Spinal cord (tissue), 10 donors: ENCODE measurements around the gene DMBX1. TPM values are rescaled to one million over a fixed set of nuclear protein-coding genes. Genes with fewer than 3 reads are reported as not detected.
A peak's percentile ranks its signal among the peaks of the same experiment; 100 is the strongest.

Source experiments
- DNase-seq, 6 donors: peaks; one replicate each; pipeline versions ENCODE4 v3.0.0 to v3.0.0-alpha.2; 2013 to 2015; ENCODE audit warnings: low spot score in 6 of 6, low read depth in 4 of 6
- H3K27ac ChIP-seq: one replicate; pipeline ENCODE4 v1.5.1; 2013; ENCODE audit warnings: low read depth, low read length, control low read depth
- H3K27me3 ChIP-seq: one replicate; pipeline ENCODE4 v1.6.1; 2013; ENCODE audit warnings: low read length; ENCODE audit not compliant: control insufficient read depth, insufficient read depth
- H3K36me3 ChIP-seq: one replicate; pipeline ENCODE4 v1.6.1; 2013; ENCODE audit warnings: low read length; ENCODE audit not compliant: control insufficient read depth, insufficient read depth
- H3K4me1 ChIP-seq: one replicate; pipeline ENCODE4 v1.6.1; 2013; ENCODE audit warnings: low read length; ENCODE audit not compliant: control insufficient read depth, insufficient read depth
- H3K4me3 ChIP-seq: one replicate; pipeline ENCODE4 v1.5.1; 2013; ENCODE audit warnings: low read depth, low read length, control low read depth
- H3K9me3 ChIP-seq: one replicate; pipeline ENCODE4 v1.6.1; 2013; ENCODE audit warnings: low read length; ENCODE audit not compliant: control insufficient read depth, insufficient read depth
- WGBS: methylation state at CpG from one replicate; pipeline ENCODE4 v1.1.5; 2013; ENCODE audit warnings: missing lambda C conversion rate; ENCODE audit not compliant: insufficient coverage; 5-methylcytosine and 5-hydroxymethylcytosine counted together
- polyA plus RNA-seq, 2 donors: library from polyadenylated mRNA; unstranded; fragments of 120-200 nt; gene quantifications; one replicate each; pipeline ENCODE4 v1.2.1, GENCODE V29; 2013; ENCODE audit not compliant: insufficient read length in 2 of 2
- total RNA-seq, 2 donors: library from RNA; depleted of rRNA in 1 of 2; stranded (reverse); fragments of 120-200 nt in 1 of 2; fragments of >200 nt in 1 of 2; gene quantifications; one replicate each; pipeline versions ENCODE4 v1.2.3 to v1.2.4, GENCODE V29; 2013 to 2014
- donor health status: healthy.

DMBX1 gene
- total and polyA plus RNA-seq, 4 donors: 0.10 to 0.33 (median 0.26) TPM

DNA sequence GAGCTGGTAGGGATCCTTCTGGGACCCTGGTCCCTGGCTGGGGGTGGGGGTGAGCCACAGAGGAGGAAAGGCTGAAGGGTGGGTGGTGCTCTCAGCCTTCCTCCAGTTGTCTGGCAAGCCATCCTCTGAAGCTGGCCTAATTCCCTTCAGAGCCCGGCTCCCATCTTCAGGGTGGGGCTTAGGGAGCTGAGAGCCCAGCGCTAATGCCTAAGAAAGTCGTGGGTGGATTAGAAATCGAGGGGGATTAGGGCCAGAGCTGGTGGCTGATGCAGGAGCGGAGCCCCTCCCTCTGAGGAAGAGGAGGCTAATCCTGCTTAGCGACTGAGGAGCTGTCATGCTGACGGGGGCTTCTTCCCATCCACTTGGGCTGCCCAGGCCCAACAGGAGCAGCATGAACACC lies 30.8 kb upstream of the DMBX1 start:
- peaks cover 38% of the 10 kb centered on the region for H3K27me3 ChIP-seq
- H3K27ac ChIP-seq: no peak overlapping the region
- H3K9me3 ChIP-seq: no peaks in the 10 kb centered on the region
- peaks cover 3% of the 10 kb centered on the region for H3K4me1 ChIP-seq
- DNase-seq: no peak
- no peak overlapping the region for H3K4me3 ChIP-seq
- no peaks in the 10 kb centered on the region for H3K36me3 ChIP-seq
- 63% methylated on average over 7 of the region's 7 CpGs for WGBS

DNA sequence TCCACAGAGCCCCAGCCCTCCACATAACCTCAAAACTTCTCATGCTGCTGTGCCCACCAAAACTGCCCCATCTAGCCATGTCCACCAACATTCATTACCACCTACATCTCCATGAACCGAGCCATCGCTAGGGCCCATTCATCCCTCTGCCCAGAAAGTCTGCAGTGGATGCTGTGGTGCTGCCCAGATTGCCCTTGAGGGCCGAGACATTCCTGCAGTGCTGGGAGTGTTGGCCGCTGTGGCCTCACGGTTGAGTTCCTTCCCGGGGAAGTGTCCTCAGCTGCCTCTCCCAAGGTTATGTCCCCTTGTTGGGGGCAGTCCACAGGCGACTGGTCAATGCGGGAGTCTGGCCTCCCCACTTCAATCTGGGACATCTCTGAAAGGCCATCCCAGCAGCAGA lies 30.3 kb upstream of the DMBX1 start:
- no peak overlapping the region for H3K27ac ChIP-seq
- H3K9me3 ChIP-seq: no peaks in the 10 kb centered on the region
- WGBS: 86% methylated on average over 8 of the region's 8 CpGs
- H3K4me1 ChIP-seq: peaks cover 3% of the 10 kb centered on the region
- peaks cover 40% of the 10 kb centered on the region for H3K27me3 ChIP-seq
- no peaks in the 10 kb centered on the region for H3K36me3 ChIP-seq
- DNase-seq: no peak
- H3K4me3 ChIP-seq: no peak overlapping the region

DNA sequence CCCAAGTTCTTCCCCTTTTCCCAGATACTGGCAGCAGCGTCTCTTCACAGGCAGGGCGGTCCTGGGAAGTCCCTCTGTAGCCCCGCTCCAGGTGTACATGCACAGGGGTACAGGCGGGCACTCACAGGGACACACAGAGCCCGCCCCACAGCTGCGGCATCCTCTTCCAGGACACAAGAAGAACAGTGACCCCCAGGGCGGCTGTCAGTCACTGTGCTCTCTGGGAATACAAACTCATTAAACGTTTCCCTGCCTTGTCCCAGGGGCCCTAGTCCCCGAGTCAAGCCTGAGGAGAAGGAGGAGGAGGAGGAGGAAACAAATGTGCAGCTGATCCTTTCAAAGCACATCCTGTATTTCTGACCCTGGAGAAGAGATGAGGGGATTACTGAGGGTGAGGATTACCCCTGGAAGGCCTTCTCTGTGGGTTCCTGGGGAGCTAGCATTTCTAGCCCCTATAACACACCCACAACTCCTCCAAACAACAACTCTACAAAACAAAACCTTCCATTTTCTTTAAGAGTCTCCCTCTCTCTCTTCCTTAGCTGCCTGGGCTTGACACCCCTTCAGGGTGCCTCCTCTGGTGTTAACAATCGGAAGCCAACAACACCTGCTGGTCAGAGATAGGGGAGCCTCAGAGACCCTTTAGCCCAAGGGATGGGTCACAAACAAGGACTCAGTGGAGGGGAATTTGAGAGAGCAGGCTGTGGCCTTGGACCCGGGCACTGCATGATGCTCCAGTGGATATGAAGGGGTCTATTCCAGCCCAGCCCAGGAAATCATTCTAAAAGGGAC lies 28.4 kb upstream of the DMBX1 start:
- no peaks in the 10 kb centered on the region for H3K36me3 ChIP-seq
- H3K27ac ChIP-seq: no peak overlapping the region
- peaks cover 9% of the 10 kb centered on the region for H3K4me1 ChIP-seq
- no peak overlapping the region for H3K4me3 ChIP-seq
- DNase-seq: no peak
- H3K27me3 ChIP-seq: peaks cover 39% of the 10 kb centered on the region
- WGBS: 68% methylated on average over 6 of the region's 11 CpGs
- no peaks in the 10 kb centered on the region for H3K9me3 ChIP-seq

DNA sequence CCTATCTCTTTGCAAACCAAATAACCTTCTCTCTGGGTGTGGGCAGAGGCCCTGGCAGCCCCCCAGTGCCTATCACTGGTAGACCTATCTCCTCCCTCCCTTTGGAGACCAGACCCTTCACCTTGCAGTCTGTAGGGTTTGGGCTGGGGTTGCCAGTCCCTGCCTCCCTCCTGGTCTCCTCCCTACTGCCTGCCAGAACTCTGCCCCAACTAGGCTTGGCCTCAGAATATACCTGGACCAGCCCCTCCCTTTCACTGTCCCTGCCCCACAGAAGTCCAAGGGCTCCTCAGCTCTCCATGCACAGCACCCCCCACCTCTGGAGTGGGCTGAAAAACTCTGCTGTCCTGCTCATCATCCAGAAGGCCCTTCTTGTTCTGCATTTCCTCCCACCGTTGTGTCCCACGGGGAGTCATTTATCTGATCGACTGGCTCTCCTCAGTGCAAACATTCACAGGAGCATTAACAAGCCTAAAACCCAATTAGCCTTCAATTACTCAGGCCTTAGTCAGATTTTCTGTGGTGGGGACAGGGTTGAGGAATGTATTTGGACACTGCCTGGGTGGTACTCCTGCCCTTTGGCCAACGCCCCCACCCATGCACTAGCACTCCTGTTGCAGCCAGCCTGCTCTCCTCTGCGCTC lies 27.7 kb upstream of the DMBX1 start:
- peaks cover 13% of the 10 kb centered on the region for H3K4me1 ChIP-seq
- no peak overlapping the region for H3K4me3 ChIP-seq
- no peak overlapping the region for H3K27ac ChIP-seq
- H3K27me3 ChIP-seq: peaks cover 36% of the 10 kb centered on the region
- H3K36me3 ChIP-seq: no peaks in the 10 kb centered on the region
- DNase-seq: peak in 1 of 6 donors; percentile 45
- WGBS: 29% methylated on average over 4 of the region's 5 CpGs
- no peaks in the 10 kb centered on the region for H3K9me3 ChIP-seq

DNA sequence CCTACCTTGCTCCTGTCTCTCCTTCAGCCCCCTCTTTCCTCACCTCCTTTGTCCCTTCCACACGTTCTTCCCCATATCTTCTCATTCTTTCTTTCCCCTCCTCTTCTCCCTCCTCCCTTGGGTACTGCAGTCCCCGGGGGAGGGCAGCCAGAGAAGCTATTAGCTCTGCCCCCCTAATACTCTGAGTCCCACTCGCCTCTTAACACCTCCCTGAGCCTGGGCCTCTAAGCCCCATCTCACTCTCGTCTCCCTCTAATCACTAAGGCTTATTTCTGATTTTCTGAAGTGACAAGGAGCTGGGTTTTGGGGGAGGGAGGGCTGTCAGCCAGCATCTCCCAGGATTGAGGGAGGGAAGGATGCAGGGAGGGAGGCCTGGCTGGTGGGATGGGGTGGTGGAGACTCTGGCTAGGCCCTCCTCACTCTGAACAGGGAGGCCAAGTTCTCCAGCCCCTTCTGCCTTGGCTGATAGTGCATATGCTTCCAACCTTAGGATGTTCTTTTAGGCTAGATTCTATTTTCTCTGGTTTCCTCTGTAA lies 25.6 kb upstream of the DMBX1 start:
- DNase-seq: no peak
- H3K27me3 ChIP-seq: peaks cover 40% of the 10 kb centered on the region

DNA sequence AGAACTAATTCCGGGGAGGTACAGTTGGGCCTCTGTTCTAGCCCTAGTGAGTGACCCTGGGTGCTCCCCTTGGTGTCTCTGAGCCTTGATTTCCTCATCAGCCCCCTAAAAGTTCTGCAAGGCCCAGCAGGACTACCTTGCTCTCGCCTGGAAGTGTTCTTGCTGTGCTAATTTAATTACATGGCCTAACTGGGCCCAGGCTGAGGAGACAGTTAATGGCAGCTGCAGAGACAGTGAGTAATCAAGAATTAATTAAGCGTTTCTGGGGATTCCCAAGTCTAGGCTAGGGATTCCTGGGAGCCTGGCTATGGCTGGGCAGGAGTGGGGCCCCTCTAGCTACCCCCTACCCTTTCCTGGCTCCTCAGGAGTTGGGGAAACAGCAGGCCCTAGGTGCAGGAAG lies 24.7 kb upstream of the DMBX1 start:
- DNase-seq: peak in 1 of 6 donors; percentile 51
- WGBS: 67% methylated on average over 2 of the region's 3 CpGs

More for the DNA sequence above, 25.6 kb upstream of the DMBX1 start:
- no peaks in the 10 kb centered on the region for H3K36me3 ChIP-seq
- H3K9me3 ChIP-seq: no peaks in the 10 kb centered on the region
- 35% methylated on average over 2 of the region's 4 CpGs for WGBS
- no peak overlapping the region for H3K27ac ChIP-seq
- no peak overlapping the region for H3K4me3 ChIP-seq
- H3K4me1 ChIP-seq: peaks cover 19% of the 10 kb centered on the region

DNA sequence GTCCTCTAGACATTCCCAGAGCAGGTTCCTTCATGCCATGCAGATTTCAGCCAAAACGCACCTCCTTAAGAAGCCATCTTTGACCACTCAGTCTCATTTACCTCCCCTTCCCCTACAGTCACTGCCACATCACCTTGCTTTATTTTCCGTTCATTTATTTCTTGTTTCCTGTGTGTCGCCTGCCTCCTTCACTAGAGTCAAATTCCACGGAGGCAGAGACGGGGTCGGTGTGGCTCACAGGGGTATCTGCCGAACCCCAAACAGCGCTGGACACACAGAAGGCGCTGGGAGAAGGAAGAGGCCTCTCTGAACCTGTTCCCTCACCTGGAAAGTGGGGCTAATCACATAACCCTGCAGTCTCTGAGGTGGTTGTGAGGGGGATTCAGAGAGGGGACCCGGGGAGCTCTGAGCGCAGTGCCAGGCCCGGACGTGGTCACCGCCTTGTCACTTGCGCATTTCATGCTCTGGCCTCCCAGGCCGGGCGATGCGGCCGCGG lies 23.6 kb upstream of the DMBX1 start:
- H3K27me3 ChIP-seq: peaks cover 37% of the 10 kb centered on the region
- H3K4me3 ChIP-seq: no peak overlapping the region
- H3K9me3 ChIP-seq: no peaks in the 10 kb centered on the region
- H3K27ac ChIP-seq: no peak overlapping the region
- peaks cover 19% of the 10 kb centered on the region for H3K4me1 ChIP-seq
- 14% methylated on average over 16 of the region's 20 CpGs for WGBS
- no peaks in the 10 kb centered on the region for H3K36me3 ChIP-seq
- DNase-seq: peak in 1 of 6 donors; percentile 24

More for the DNA sequence above, 24.7 kb upstream of the DMBX1 start:
- H3K4me3 ChIP-seq: no peak overlapping the region
- no peaks in the 10 kb centered on the region for H3K36me3 ChIP-seq
- no peak overlapping the region for H3K27ac ChIP-seq
- peaks cover 46% of the 10 kb centered on the region for H3K27me3 ChIP-seq
- H3K4me1 ChIP-seq: peaks cover 19% of the 10 kb centered on the region
- H3K9me3 ChIP-seq: no peaks in the 10 kb centered on the region

DNA sequence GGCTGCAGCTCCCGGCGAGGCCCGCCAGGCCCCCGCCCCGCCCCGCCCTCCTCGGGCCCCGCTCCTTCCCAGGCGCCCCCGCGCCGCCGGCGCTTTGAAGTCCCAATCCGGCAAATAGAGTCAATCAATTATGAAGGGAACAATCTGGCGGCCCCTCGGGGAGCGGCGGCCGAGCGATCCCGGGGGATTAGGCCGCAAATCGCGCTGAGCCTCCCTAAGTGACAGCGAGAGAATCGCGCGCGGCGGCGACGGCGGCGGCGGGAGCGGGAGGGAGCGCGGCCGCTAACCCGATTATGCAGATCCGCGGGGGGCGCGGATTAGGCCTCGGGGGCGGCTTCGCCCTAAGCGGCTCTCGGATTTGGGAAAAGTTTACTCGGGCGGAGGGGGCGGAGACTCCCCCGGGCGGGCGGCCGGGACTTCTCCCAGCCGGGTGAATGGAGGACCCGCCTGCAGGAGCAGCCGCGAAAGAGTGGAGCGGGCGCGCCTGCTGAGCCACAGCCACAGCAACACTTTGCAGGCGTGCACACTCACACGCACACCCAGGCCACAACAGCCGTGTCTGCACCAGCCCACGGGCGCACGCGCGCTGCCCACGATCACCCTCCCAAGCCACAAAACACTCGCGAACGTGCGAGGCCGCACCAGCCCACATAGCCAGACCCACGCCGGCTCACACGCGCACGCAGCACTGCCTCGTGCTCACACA lies 23.0 kb upstream of the DMBX1 start:
- peaks cover 19% of the 10 kb centered on the region for H3K4me1 ChIP-seq
- peak overlapping the region; percentile 42 for H3K4me3 ChIP-seq
- peak in 2 of 6 donors; percentile 63 to 78 for DNase-seq
- WGBS: 2% methylated on average over 84 of the region's 84 CpGs
- H3K27ac ChIP-seq: no peak overlapping the region
- peaks cover 34% of the 10 kb centered on the region for H3K27me3 ChIP-seq
- no peaks in the 10 kb centered on the region for H3K36me3 ChIP-seq
- H3K9me3 ChIP-seq: no peaks in the 10 kb centered on the region

DNA sequence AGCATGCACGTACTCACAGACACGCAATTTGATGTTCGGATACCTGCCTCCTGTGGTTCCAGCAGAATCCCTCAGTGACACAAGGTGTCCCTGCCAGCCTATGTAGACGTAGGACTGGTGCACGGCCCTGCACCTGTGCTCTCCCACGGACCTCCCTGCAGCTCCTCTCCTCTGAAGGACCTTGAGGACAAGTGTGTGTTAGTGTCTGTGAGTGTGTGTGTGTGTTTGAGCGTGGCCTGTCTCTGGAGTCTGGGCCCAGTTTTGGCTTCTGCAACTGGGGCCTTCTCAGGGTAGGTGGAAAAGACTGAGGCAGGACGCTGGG lies 22.5 kb upstream of the DMBX1 start:
- DNase-seq: no peak
- no peak overlapping the region for H3K27ac ChIP-seq
- peaks cover 16% of the 10 kb centered on the region for H3K4me1 ChIP-seq
- H3K27me3 ChIP-seq: peaks cover 29% of the 10 kb centered on the region
- no peaks in the 10 kb centered on the region for H3K9me3 ChIP-seq
- 29% methylated on average over 5 of the region's 8 CpGs for WGBS
- H3K36me3 ChIP-seq: no peaks in the 10 kb centered on the region
- peak overlapping the region; percentile 42 for H3K4me3 ChIP-seq
